Type B pancreatic cell (in vitro differentiated cells): ENCODE data around the gene SNCB. TPM values are rescaled to one million over a fixed set of nuclear protein-coding genes. Genes with fewer than 3 reads are reported as not detected.
A peak's percentile ranks its signal among the peaks of the same experiment; 100 is the strongest.

Experiments used
- DNase-seq: peaks from one replicate; pipeline ENCODE4 v3.0.0; 2021; ENCODE audit warnings: mixed read lengths; ENCODE audit not compliant: unreplicated experiment; ENCODE audit errors: extremely low spot score
- H3K27ac Mint-ChIP-seq: 2 replicates; pipeline ENCODE4 v1.8.0; 2021; ENCODE audit warnings: mild to moderate bottlenecking, mixed read lengths
- H3K27me3 Mint-ChIP-seq: 2 replicates; pipeline ENCODE4 v1.8.0; 2021; ENCODE audit warnings: mixed read lengths
- H3K36me3 Mint-ChIP-seq: 2 replicates; pipeline ENCODE4 v1.8.0; 2021; ENCODE audit warnings: mixed read lengths
- H3K4me1 Mint-ChIP-seq: one replicate; pipeline ENCODE4 v1.8.0; 2021; ENCODE audit warnings: mixed read lengths; ENCODE audit not compliant: unreplicated experiment
- H3K4me3 Mint-ChIP-seq: 2 replicates; pipeline ENCODE4 v1.8.0; 2021; ENCODE audit warnings: mild to moderate bottlenecking, mixed read lengths
- H3K9me3 Mint-ChIP-seq: 2 replicates; pipeline ENCODE4 v1.8.0; 2021; ENCODE audit warnings: mixed read lengths
- total RNA-seq: library from RNA; stranded (reverse); gene quantifications from 2 replicates; pipeline ENCODE4 v1.2.1, GENCODE V29; 2021; ENCODE audit warnings: low replicate concordance
- TF ChIP-seq, protein P1 (sequence below): fragments of 200-600 bp; sonication (generic); conservative IDR thresholded peaks from 2 replicates; pipeline ENCODE4 v1.5.0; 2021; ENCODE audit warnings: antibody characterized with exemption, mild to moderate bottlenecking

The SNCB gene
- total RNA-seq, 1 donor from 2014 or later, result 0.97 TPM

DNA sequence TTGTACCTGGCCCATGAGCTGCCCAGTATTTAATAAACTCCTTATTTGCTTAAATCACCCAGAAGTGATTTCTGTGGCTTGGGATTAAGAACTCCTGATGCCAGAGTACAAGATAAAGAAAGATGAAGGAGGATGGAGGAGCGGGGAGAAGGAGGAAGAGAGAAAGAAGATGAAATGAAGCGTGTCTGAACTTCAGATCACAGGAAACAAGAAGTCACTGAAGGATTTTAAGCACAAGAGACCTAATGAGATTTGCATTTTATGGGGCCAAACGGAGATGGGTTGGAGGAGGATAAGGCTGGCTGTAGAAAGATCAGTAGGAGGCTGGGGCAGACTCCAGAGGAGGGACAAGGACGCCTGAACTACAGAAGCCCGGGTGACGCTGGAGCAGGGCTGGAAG is 3.3 kb upstream of the SNCB start:
- peaks cover 7% of the 10 kb centered on the region for H3K4me1 Mint-ChIP-seq
- peaks cover 4% of the 10 kb centered on the region for H3K9me3 Mint-ChIP-seq
- H3K4me3 Mint-ChIP-seq, result no peak overlapping the region

DNA sequence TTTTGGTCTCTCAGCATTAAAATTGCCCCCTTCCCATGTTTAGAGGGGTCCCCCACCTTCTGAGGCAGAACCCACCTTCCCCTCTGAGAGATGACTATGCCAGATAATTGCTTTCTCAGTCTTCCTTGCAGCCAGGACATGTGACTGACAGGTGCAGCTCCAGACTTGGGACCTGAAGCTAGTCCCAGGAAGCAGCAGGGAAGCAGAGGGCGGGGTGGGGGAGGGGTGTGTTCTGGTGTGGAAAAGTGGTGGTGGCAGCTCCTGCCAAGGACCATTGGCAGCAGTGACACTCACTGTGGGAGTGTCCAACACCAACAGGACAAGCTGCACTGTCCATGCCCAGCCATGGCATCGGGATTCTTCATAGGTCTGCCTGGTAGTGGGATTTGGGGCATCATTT is 2.4 kb upstream of the SNCB start:
- H3K4me3 Mint-ChIP-seq, result no peak overlapping the region
- no peak overlapping the region for H3K27ac Mint-ChIP-seq
- DNase-seq, result no peak
- H3K4me1 Mint-ChIP-seq, result peaks cover 7% of the 10 kb centered on the region
- TF ChIP-seq, protein P1, sequence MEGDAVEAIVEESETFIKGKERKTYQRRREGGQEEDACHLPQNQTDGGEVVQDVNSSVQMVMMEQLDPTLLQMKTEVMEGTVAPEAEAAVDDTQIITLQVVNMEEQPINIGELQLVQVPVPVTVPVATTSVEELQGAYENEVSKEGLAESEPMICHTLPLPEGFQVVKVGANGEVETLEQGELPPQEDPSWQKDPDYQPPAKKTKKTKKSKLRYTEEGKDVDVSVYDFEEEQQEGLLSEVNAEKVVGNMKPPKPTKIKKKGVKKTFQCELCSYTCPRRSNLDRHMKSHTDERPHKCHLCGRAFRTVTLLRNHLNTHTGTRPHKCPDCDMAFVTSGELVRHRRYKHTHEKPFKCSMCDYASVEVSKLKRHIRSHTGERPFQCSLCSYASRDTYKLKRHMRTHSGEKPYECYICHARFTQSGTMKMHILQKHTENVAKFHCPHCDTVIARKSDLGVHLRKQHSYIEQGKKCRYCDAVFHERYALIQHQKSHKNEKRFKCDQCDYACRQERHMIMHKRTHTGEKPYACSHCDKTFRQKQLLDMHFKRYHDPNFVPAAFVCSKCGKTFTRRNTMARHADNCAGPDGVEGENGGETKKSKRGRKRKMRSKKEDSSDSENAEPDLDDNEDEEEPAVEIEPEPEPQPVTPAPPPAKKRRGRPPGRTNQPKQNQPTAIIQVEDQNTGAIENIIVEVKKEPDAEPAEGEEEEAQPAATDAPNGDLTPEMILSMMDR, result no peak
- H3K36me3 Mint-ChIP-seq, result peaks cover 3% of the 10 kb centered on the region
- H3K27me3 Mint-ChIP-seq, result peaks cover 92% of the 10 kb centered on the region
- H3K9me3 Mint-ChIP-seq, result peaks cover 4% of the 10 kb centered on the region

More for the DNA sequence above, 3.3 kb upstream of the SNCB start:
- Mint-ChIP-seq H3K27me3 (peaks cover 91% of the 10 kb centered on the region), H3K27ac (no peak overlapping the region), H3K36me3 (peaks cover 3% of the 10 kb centered on the region)
- DNase-seq, result no peak
- TF ChIP-seq, protein P1, result no peak

DNA sequence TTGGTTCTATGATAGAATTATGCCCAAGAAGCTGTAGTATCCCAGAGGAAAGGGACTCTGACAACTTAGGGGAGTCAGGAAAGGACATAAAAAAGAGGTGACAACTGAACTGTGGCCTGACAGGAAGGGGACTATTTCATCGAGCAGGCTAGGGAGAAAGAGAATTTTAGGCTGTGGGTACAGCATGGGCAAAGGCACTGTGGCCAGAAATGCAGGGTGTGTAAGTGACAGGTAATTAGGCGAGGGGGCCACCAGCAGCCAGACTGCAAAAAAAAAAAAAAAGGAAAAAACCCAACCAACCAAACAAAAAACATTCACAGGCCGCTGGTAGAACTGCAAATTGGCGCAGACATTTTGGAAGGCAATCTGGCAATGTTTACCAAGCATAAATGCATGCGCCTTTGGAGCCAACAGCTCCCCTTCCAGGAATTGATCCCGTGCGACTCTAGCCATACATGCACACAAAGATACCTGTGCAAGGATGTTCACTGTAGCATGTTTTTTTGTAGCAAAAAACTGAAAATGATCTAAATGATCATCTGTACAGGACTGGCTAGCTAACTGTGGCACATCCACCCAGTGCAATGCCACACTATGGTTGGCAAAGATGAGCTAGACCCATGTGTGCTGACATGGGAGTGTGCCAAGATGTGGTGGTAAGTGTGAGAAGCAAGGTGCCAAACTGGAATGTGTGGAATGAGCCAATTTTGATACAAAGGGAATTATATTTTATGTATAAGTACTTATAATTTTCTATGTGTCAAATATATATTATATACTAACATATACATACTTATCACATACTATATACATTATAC is 1.3 kb upstream of the SNCB start:
- peaks cover 7% of the 10 kb centered on the region for H3K4me1 Mint-ChIP-seq

DNA sequence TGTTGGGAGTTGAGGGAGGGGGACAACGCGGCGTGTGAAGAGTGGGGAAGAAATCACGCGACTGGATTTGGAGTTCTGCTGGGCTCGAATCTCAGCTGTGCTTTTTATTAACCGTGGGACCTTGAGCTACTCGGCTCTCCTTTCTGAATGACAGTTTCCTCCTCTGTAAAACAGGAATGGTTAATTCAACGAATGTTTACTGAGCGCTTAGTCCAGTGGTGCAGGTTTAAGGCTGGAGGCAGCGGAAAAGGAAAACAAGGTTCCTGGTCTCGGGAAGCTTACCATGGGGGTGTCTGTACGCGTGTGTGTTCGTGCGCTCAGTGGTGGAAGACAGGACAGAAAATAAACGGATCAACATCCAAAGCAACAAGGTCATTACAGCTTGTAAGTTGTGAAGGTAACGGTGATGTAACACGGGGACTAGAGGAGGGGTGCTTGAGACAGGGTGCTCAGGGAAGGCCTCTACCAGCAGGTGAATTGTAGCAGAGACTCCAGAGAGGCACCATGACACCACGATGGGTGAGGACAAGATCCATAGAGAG is 418 bp upstream of the SNCB start:
- TF ChIP-seq, protein P1, result no peak
- H3K27ac Mint-ChIP-seq, result no peak overlapping the region
- H3K27me3 Mint-ChIP-seq, result peaks cover 93% of the 10 kb centered on the region

More for the DNA sequence above, 1.3 kb upstream of the SNCB start:
- DNase-seq, result no peak
- Mint-ChIP-seq H3K9me3 (peaks cover 4% of the 10 kb centered on the region), H3K27ac (no peak overlapping the region), H3K4me3 (no peak overlapping the region), H3K36me3 (peaks cover 3% of the 10 kb centered on the region), H3K27me3 (peaks cover 92% of the 10 kb centered on the region)
- TF ChIP-seq, protein P1, result no peak

DNA sequence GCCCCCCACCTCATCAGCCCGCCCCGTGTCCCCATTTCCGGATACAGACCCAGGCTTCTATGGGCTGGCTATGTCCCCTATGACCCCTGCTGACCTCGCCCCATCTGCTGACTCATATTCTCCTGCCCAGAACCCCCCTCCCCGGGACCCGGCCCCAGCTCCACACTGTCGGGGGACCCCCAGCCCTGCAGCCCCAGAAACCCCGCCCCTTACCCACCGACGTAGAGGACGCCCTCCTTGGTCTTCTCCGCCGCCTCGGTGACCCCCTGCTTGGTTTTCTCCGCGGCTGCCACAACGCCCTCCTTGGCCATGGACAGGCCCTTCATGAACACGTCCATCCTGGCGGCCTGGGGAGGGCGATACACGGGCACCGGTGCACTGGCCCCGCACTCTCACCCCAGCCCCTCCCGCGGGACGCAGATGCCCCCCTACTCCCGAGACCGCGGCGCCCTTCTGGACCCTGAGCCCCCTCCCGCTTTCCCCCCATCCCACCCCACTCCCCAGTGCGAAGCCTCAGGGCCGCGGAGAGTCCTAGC is 949 bp downstream of the SNCB start:
- Mint-ChIP-seq H3K4me3 (peak overlapping the region; percentile 34), H3K27me3 (peaks cover 94% of the 10 kb centered on the region), H3K27ac (no peak overlapping the region), H3K9me3 (no peaks in the 10 kb centered on the region), H3K4me1 (peaks cover 7% of the 10 kb centered on the region), H3K36me3 (peaks cover 3% of the 10 kb centered on the region)
- DNase-seq, result no peak
- TF ChIP-seq, protein P1, result no peak

More for the DNA sequence above, 418 bp upstream of the SNCB start:
- Mint-ChIP-seq H3K4me1 (peaks cover 7% of the 10 kb centered on the region), H3K4me3 (peak overlapping the region; percentile 84), H3K9me3 (peaks cover 4% of the 10 kb centered on the region), H3K36me3 (peaks cover 3% of the 10 kb centered on the region)
- DNase-seq, result no peak
